ENCODE results near the gene MATR3.

Gene MATR3

DNA sequence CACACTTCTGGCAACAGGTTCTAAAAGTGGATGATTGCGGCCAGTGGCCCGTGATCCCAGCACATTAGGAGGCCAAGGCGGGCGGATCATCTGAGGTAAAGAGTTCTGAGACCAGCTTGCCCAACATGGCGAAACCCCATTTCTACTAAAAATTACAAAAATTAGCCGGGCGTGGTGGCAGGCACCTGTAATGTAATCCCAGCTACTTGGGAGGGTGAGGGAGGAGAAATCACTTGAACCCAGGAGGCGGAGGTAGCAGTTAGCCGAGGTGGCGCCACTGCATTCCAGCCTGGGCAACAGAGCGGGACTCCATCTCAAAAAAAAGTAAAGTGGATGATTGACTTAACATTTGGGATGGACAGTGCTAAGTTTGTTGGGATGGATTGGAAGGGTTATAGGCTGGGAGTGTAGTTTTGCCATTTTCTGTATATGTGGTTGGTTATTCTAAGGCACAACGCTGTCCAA, 3.4 kb downstream of the MATR3 start:
- TF ChIP-seq, protein P1, sequence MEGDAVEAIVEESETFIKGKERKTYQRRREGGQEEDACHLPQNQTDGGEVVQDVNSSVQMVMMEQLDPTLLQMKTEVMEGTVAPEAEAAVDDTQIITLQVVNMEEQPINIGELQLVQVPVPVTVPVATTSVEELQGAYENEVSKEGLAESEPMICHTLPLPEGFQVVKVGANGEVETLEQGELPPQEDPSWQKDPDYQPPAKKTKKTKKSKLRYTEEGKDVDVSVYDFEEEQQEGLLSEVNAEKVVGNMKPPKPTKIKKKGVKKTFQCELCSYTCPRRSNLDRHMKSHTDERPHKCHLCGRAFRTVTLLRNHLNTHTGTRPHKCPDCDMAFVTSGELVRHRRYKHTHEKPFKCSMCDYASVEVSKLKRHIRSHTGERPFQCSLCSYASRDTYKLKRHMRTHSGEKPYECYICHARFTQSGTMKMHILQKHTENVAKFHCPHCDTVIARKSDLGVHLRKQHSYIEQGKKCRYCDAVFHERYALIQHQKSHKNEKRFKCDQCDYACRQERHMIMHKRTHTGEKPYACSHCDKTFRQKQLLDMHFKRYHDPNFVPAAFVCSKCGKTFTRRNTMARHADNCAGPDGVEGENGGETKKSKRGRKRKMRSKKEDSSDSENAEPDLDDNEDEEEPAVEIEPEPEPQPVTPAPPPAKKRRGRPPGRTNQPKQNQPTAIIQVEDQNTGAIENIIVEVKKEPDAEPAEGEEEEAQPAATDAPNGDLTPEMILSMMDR (IDR thresholded peaks at IDR 0.05; ENCODE audit: insufficient read depth, low read depth, low read length, missing control alignments), result no peak
- DNase-seq (ENCODE audit: low read depth), result no peak
- no peak overlapping the region; the same call in 1 of the 2 replicates for H3K4me3 ChIP-seq (ENCODE audit: low read depth, low read length)

DNA sequence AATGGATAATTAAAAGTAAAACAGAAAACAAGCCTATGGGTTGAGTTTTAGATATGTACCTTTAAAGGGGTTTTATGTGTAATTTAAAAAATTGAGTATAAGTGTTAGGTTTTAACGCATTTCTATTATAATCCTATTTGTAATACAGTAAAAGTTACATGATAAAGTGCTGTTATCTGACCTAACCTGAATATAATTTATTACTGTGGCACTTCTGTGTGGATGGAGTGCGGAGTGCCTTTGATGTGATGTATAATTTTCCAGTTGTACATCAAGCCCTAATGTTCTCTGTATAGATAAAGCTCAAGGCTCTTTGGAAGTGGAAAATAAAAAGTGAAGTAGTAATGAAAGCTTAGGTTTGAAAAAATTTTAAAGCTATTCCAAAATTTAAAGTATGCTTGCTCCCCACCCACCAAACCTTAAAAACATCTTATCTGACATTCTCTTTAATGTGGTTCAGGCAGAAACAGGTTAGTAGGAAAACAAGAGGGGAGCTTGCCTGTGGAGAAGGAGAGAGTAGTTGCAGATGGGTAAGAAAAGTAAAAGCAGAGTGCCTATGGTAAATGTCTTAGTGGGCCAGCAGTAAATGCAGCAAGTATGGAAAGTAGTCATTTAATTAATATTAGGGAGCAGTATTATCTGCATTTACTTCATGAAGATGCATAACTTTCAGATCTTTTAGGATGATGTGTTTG, 4.0 kb downstream of the MATR3 start:
- TF ChIP-seq, protein P1 (IDR thresholded peaks at IDR 0.05; ENCODE audit: insufficient read depth, low read depth, low read length, missing control alignments), result no peak
- DNase-seq (ENCODE audit: low read depth), result no peak
- no peak overlapping the region; the same call in 1 of the 2 replicates for H3K4me3 ChIP-seq (ENCODE audit: low read depth, low read length)

DNA sequence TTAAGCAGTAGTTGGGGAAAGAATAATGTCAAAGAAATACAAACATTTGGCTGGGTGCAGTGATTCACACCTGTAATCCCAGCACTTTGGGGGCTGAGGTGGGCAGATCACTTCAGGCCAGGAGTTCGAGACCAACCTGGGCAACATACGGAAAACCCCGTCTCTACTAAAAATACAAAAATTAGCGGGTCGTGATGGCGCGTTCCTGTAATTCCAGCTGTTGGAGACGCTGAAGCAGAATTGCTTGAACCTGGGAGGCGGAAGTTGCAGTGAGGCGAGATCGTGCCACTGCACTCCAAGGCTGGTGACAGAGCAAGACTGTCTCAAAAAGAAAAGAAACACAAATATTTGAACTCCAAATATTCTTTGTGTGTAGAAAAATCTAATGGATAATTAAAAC, 4.7 kb downstream of the MATR3 start:
- no peak overlapping the region; the same call in 1 of the 2 replicates for H3K4me3 ChIP-seq (ENCODE audit: low read depth, low read length)
- TF ChIP-seq, protein P1 (IDR thresholded peaks at IDR 0.05; ENCODE audit: insufficient read depth, low read depth, low read length, missing control alignments), result no peak
- no peak for DNase-seq (ENCODE audit: low read depth)

DNA sequence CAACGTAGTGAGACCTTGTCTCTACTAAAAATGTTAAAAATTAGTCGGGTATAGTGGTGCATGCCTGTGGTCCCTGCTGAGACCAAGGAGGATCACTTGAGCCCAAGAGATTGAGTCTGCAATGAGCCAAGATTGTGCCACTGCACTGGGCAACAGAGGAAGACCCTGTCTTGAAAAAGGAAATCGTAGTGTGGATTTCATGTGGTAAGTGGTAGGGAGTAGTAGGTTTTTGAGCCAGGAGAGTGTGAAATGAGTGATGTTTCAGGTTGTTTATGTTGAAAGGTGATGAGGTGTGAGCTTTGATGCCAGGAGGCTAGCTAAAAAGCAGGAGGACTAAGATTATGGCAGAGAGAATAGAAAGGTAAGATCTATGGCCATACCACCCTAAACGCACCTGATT, 5.9 kb downstream of the MATR3 start:
- H3K4me3 ChIP-seq (ENCODE audit: low read depth, low read length), result no peak overlapping the region
- no peak for DNase-seq (ENCODE audit: low read depth)
- TF ChIP-seq, protein P1 (IDR thresholded peaks at IDR 0.05; ENCODE audit: insufficient read depth, low read depth, low read length, missing control alignments), result no peak

DNA sequence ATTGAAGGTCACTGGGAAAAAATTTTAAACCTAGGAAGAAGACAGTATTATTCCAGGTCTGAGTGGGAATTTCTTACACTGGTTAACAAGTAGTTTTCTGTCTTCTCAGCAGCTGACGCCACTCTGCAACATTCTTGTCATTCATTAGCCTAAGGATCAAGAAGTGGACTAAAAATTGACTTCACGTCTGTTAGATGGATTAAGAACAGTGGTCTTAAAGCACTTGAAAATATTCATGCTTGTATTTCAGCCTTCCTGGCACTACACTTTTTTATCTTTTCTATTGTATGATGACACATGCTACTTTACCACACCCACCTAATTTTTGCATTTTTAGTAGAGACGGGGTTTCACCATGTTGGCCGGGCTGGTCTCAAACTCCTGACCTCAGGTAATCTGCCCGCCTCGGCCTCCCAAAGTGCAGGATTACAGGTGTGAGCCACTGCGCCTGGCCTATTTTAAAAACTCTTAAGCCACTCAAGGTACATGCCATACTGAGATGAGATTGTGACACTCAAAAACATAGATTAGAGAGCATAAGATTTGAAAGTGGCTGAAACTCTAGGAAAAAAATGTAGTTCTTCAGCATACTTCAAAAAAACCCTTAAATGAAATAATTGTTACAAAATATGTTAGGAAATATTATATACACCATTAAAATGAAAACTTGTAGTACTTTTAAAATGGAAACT, 8.4 kb downstream of the MATR3 start:
- no peak for DNase-seq (ENCODE audit: low read depth)
- H3K4me3 ChIP-seq (ENCODE audit: low read depth, low read length), result no peak overlapping the region
- TF ChIP-seq, protein P1 (IDR thresholded peaks at IDR 0.05; ENCODE audit: insufficient read depth, low read depth, low read length, missing control alignments), result no peak

DNA sequence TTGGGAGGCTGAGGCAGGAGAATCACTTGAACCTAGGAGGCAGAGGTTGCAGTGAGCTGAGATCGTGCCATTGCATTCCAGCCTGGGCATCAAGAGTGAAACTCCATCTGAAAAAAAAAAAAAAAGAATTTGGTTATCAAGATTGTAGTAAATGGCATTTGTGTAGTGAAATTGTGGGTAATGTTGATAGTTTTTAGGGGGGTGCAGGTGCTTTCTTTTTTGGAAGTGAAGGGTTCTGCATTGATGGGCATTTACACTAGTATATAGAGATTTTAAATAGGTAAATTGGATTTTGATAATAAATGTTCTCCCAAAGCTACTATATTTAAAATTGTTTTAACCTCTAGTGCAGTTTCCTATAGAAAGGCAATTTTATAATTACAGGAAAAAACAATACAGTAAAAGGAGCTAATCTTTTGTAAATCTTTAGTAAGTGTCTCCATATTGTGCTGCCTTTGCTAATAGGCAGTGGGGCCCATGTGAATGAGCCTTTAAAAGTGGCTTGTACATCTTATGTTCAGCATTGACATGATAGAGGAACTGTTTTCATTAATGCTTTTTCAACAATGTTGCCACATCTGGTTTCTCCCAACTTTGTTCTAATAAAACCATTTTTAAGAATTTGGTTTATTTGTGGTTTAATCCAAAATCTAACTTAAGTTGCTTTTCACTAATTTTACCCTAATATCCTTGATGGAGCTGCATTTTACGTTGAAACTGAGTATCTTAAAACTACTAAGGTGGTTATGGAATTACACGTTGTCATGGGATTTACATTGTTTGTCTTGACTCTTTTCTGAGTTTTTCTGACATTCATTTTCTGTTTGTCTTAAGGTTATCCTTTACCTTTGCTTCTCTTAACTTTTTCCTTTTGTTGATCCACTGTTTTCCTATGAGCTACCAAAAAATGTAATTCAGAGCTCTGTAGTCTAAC, 11.1 kb downstream of the MATR3 start:
- TF ChIP-seq, protein P1 (IDR thresholded peaks at IDR 0.05; ENCODE audit: insufficient read depth, low read depth, low read length, missing control alignments), result no peak
- DNase-seq (ENCODE audit: low read depth), result no peak
- H3K4me3 ChIP-seq (ENCODE audit: low read depth, low read length), result no peak overlapping the region

Measured in GM12865 (cell line).